ENCODE results near the gene ALG1L2.
A peak's percentile ranks its signal among the peaks of the same experiment; 100 is the strongest.
"Not testable (repeated sequence)": the region's sequence is repeated elsewhere in the genome, so short reads cannot be mapped to it uniquely, and the experiment has no call there.

ALG1L2 gene

GRCh38 chr3:130077636-130078035 lies 4.0 kb upstream of the ALG1L2 start:
- TF ChIP-seq JUND (IDR thresholded peaks at IDR 0.05; ENCODE audit: low read depth) = no peak
- no peak for DNase-seq (ENCODE audit: low read depth in 1 of 2, low spot score in 1 of 2)
- in situ Hi-C loops (cut with HindIII; ENCODE audit: low pct_unique_long_range_greater_than_20kb, low sequenced_read_pairs) = no loop called here

DNA sequence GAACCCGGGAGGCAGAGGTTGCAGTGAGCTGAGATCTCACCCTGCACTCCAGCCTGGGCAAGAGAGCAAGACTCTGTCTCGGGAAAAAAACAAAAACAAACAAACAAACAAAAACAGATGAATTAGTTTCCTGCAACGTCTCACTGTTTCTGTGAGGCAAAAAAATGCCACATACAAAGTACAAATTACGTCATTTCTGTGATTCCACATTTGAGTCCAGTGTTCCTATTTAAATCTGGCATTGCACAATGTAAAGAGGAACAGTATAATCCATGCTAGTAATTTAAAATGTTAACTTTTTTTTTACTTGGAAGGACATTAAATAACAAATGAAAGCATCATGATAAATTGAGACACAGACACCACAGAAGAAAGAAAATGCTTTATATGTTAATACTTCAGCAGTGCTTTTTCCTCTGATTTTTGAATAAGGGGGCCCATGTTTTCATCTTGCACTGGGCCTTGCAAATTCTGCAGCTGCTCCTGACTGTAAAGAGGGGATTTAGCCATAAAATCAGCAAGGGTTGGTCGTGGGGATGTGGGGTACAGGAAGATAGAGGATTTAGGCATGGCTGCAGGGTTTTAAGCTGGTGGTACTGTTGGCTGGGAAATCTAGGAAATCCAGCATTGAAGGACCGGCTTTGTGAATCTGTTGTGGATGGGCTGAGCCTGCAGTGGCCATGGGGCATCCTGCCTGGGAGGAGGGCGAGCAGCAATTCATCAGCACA lies 1.9 kb downstream of the ALG1L2 start:
- DNase-seq (ENCODE audit: low read depth in 1 of 2, low spot score in 1 of 2); in situ Hi-C loops (cut with HindIII; ENCODE audit: low pct_unique_long_range_greater_than_20kb, low sequenced_read_pairs): not testable (repeated sequence)

GRCh38 chr3:130084436-130084980 lies 2.9 kb downstream of the ALG1L2 start:
- TF ChIP-seq JUND (IDR thresholded peaks at IDR 0.05; ENCODE audit: low read depth) = no peak
- in situ Hi-C loops (cut with HindIII; ENCODE audit: low pct_unique_long_range_greater_than_20kb, low sequenced_read_pairs) = no loop called here
- DNase-seq (ENCODE audit: low read depth in 1 of 2, low spot score in 1 of 2) = no peak

DNA sequence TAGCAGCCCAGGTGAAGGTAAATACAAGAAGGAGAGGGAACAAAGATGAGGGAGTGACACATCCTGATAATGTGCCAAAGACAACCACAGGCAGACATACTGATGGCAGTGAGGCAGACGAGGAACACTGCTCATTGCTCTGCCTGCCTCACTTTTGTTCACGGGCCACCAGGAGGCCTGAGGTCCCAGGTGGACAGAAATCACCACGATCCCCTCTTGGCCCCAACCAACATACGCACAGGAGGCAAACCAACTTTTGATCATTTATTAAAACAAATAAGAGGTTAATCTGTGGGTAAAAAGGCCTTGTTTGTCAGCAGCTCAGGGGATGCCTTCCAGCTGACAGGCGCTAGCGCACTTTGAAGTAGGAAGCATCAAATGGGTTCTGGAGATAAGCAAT lies 4.2 kb downstream of the ALG1L2 start:
- in situ Hi-C loops (cut with HindIII; ENCODE audit: low pct_unique_long_range_greater_than_20kb, low sequenced_read_pairs) = no loop called here
- DNase-seq (ENCODE audit: low read depth in 1 of 2, low spot score in 1 of 2) = no peak
- no peak for TF ChIP-seq JUND (IDR thresholded peaks at IDR 0.05; ENCODE audit: low read depth)

DNA sequence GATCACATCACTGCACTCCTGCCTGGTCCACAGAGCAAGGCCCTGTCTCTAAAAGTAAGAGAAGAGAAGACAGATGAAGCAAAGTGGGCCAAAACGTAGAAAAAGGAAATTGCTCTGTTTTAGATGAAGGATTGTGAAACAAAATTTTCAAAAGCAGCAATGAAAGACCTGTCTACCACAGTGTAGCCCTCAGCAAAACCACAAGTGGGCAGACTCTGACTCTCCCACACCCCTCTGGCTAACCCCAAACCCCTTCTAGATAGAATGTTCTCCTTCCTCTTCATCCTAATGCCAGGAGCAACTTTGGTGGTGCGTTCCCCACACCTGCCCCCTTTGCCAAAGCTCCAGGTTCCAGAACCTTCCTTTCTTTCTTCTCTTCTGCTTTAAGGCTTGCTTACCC lies 5.0 kb downstream of the ALG1L2 start:
- in situ Hi-C loops (cut with HindIII; ENCODE audit: low pct_unique_long_range_greater_than_20kb, low sequenced_read_pairs); DNase-seq (ENCODE audit: low read depth in 1 of 2, low spot score in 1 of 2): not testable (repeated sequence)

- DNase-seq (ENCODE audit: low read depth in 1 of 2, low spot score in 1 of 2) = no peak
- TF ChIP-seq JUND (IDR thresholded peaks at IDR 0.05; ENCODE audit: low read depth) = no peak
- in situ Hi-C loops (cut with HindIII; ENCODE audit: low pct_unique_long_range_greater_than_20kb, low sequenced_read_pairs) = no loop called here
Measured at GRCh38 chr3:130088061-130088460, 6.4 kb downstream of the ALG1L2 start.

- peak in 1 of 2 experiments; percentile 56 for DNase-seq (ENCODE audit: low read depth in 1 of 2, low spot score in 1 of 2)
- in situ Hi-C loops (cut with HindIII; ENCODE audit: low pct_unique_long_range_greater_than_20kb, low sequenced_read_pairs) = not testable (repeated sequence)
Measured at GRCh38 chr3:130090681-130091080, 9.1 kb downstream of the ALG1L2 start.

DNA sequence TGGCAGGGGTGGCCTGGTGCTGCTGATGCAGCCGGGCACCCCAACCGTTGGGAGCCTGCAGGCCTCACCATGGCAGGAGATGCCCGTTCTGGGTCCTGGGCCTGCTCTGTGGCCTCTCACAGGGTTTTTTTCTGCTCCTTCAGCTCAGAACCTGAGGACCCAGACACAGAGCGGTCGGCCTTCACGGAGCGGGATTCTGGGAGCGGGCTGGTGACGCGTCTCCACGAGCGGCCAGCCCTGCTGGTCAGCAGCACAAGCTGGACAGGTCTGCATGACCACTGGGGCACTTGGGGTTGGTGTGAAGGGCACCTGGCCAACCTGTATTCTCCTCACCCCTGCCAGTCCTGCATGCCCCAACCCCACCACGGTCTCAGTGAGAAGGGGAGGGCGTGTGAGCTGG lies 10.3 kb downstream of the ALG1L2 start:
- in situ Hi-C loops (cut with HindIII; ENCODE audit: low pct_unique_long_range_greater_than_20kb, low sequenced_read_pairs) = no loop called here

DNA sequence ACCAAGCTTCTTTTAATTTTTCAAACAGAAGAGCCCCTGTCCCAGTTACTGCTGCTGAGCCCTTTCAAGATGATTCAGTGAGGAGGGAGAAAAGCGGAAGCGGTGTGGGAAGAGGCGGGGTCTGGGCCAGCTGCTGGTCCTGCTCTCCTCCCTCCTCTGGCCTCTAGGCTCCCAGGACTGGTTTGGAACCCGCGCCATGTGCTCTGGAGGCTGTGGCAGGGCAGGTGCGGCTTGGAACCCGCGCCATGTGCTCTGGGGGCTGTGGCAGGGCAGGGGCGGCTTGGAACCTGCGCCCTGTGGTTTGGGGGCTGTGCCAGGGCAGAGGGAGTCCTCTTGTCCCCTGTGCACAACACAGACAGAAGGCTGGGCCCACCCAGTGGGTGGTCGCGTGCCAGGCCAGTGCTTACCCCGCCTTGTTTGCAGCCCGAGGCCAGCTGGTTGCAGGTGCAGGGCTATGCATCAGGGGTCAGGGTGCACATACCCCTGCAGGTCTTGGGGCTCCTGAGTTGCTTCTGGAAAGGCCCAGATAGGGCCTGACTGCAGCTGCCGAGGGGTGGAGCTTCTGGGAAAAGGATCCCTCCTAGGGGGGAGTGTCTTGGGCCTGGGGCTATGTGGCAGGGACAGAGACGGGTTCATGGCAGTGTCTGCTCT lies 12.2 kb downstream of the ALG1L2 start:
- DNase-seq (ENCODE audit: low read depth in 1 of 2, low spot score in 1 of 2) = peak in 1 of 2 experiments; percentile 44
- TF ChIP-seq JUND (IDR thresholded peaks at IDR 0.05; ENCODE audit: low read depth) = no peak
- in situ Hi-C loops (cut with HindIII; ENCODE audit: low pct_unique_long_range_greater_than_20kb, low sequenced_read_pairs) = no loop called here

More for the DNA sequence above, 10.3 kb downstream of the ALG1L2 start:
- no peak for TF ChIP-seq JUND (IDR thresholded peaks at IDR 0.05; ENCODE audit: low read depth)
- DNase-seq (ENCODE audit: low read depth in 1 of 2, low spot score in 1 of 2) = no peak

DNA sequence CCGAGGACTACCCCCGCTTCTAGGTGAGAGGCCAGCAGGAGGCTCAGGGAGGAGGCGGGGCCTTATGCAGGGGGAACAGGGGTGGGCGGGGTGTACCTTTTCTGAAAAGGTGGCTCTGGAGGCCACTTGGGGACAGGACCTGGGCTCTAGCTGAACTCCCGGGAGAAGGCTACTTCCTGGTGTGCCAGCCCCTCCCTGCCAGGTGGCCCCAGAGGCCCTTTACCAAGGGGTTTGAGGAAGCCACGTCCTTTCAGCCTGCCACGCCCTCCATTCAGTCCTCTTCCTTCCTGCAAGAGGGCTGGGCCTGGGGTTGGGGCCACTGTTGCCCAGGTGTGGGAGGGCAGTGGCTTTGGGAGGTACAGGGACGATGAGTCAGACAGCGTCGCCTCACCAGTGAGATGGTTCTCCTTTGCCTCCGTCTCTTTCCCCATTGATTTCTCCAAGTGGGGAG lies 12.9 kb downstream of the ALG1L2 start:
- in situ Hi-C loops (cut with HindIII; ENCODE audit: low pct_unique_long_range_greater_than_20kb, low sequenced_read_pairs) = not testable (repeated sequence)
- DNase-seq (ENCODE audit: low read depth in 1 of 2, low spot score in 1 of 2) = peak in 1 of 2 experiments; percentile 68

GRCh38 chr3:130095858-130096257 lies 14.2 kb downstream of the ALG1L2 start:
- DNase-seq (ENCODE audit: low read depth in 1 of 2, low spot score in 1 of 2) = peak in 1 of 2 experiments; percentile 47
- in situ Hi-C loops (cut with HindIII; ENCODE audit: low pct_unique_long_range_greater_than_20kb, low sequenced_read_pairs) = not testable (repeated sequence)

DNA sequence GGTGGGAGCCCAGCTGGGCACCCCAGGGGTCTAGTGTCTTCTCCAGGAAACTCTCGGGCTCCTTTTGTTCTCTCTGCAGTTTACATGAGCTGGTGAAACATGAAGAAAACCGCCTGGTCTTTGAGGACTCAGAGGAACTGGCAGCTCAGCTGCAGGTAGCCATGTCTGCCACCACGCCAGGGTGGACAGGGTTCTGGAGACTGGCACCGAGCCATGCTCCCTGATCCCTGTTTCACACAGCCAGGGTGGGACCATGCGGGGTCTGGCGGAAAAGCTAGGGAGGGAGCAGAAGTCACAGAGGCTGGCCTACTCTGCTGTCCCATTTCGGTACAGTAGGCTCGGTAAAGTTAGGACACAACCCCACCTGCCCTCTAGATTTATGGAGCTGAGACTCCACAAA lies 15.5 kb downstream of the ALG1L2 start:
- DNase-seq (ENCODE audit: low read depth in 1 of 2, low spot score in 1 of 2); in situ Hi-C loops (cut with HindIII; ENCODE audit: low pct_unique_long_range_greater_than_20kb, low sequenced_read_pairs): not testable (repeated sequence)

DNA sequence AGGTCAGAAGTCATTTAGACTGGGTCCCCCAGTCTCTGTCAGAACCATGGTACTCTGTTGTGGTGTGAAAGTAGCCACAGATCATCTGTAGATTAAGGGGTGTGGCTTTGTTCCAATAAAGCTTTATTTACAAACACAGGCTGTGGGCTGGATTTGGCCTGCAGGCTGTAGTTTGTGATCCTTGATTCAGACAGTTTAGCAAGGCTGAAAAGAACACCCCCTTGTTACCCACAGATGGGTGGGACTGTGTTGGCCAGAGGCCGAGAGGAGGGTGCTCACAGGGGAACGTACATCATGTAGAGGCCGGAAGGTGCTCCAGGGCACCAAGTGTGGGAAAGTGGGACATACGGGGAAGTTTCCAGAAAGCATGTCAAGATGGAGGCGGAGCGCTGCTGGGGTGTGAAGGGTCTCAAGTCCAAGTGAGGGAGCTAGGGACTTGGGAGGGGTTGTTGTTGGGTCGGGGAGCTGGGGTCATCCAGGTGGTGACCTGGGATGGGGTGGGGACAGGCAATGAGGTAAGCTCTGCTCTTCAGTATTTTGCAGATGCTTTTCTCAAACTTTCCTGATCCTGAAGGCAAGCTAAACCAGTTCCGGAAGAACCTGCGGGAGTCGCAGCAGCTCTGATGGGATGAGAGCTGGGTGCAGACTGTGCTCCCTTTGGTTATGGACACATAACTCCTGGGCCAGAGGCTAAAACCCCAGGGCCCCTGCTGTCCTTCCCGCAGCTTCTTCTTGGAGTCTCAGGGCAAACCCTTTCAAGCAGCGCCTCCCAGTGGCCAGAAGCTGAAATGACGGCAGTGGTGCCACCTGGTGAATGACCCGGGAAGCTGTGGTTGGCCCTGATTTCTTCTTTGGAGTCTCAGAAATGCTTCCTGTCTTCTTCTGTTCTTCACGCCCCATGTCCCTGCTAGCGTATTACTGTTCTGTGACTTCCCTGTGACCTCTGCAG lies 16.3 kb downstream of the ALG1L2 start:
- in situ Hi-C loops (cut with HindIII; ENCODE audit: low pct_unique_long_range_greater_than_20kb, low sequenced_read_pairs) = not testable (repeated sequence)
- peak in 1 of 2 experiments; percentile 16 for DNase-seq (ENCODE audit: low read depth in 1 of 2, low spot score in 1 of 2)

GRCh38 chr3:130098639-130099385 lies 17.2 kb downstream of the ALG1L2 start:
- DNase-seq (ENCODE audit: low read depth in 1 of 2, low spot score in 1 of 2); in situ Hi-C loops (cut with HindIII; ENCODE audit: low pct_unique_long_range_greater_than_20kb, low sequenced_read_pairs): not testable (repeated sequence)

DNA sequence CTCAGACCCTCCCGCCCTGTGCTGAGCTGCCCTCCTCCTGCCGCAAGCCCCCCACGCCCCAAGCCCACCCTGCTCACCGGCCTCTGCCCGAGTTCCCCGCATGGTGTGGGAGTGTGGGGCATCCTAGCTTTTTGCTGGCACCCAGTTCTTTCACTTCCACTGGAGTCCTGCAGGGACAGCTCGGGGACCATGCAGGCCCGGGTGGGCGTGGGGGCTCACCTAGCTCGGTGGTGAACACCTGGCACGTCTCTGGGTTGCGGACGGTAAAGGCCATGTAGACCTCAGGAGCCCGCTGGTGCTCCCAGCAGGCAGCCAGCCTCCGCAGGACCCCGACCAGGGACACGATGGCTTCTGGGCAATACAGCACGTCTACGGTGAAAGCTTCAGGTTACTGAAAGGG lies 20.9 kb downstream of the ALG1L2 start:
- DNase-seq (ENCODE audit: low read depth in 1 of 2, low spot score in 1 of 2); in situ Hi-C loops (cut with HindIII; ENCODE audit: low pct_unique_long_range_greater_than_20kb, low sequenced_read_pairs): not testable (repeated sequence)

DNA sequence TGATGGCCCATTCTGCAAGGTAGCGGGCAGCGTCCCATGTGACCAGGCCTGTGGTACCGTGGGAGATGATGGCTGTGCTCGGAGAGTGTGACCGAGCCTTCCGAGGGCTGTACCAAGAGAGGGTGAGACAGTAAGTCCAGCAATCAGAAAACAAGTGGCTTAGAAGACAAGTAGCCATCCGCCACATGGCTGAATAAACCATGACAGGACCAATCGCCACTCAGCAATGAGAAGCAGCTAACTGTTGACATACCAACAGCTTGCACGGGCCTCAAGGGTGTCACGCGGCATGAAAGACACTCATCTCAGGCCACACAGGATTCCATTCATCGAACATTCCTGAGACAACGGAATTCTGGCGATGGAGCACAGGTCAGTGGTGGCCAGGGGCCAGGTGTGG lies 22.6 kb downstream of the ALG1L2 start:
- in situ Hi-C loops (cut with HindIII; ENCODE audit: low pct_unique_long_range_greater_than_20kb, low sequenced_read_pairs); DNase-seq (ENCODE audit: low read depth in 1 of 2, low spot score in 1 of 2): not testable (repeated sequence)

Data from T47D (cell line).